Measurements from ENCODE around the gene ZNF562.

DNA sequence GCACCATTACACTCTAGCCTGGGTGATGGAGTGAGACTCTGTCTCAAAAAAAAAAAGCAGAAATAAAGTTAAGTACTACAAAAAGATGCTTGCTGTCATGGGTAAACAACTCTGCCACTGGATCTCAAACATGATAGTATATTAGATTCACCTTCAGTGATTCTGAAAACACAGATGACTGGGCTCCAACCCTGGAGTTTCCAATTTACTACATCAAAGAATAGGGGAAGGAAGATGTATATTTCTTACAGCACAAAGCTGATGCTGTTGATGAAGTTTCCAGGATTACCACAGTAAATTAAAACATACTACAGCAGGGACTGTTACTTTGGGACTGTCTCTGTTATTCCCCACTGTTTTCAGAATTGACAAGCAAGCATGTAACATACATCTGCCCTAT is 59.1 kb downstream of the ZNF562 start:
- TF ChIP-seq CTCF (IDR thresholded peaks at IDR 0.05) (no peak), POLR2A (IDR thresholded peaks at IDR 0.05) (no peak)

Measured in heart left ventricle (tissue), 13 donors.